Testis (tissue), 2 donors: ENCODE data around the gene FAM174C.

ENCODE experiments used
- POLR2A ChIP-seq: fragments of 450-650 bp; IDR thresholded peaks from one replicate; pipeline ENCODE4 v1.6.1; 2017; ENCODE audit warnings: antibody characterized with exemption, mild to moderate bottlenecking, moderate library complexity
- TF ChIP-seq, protein P1 (sequence below), 3 experiments: fragments of 450-650 bp in 2 of 3; fragments of 200-600 bp in 1 of 3; sonication (generic) in 1 of 3; IDR thresholded peaks; one replicate each; pipeline ENCODE4 v1.5.1; 2016 to 2019; ENCODE audit warnings: antibody characterized with exemption in 3 of 3, mild to moderate bottlenecking in 2 of 3, moderate library complexity in 1 of 3

DNA sequence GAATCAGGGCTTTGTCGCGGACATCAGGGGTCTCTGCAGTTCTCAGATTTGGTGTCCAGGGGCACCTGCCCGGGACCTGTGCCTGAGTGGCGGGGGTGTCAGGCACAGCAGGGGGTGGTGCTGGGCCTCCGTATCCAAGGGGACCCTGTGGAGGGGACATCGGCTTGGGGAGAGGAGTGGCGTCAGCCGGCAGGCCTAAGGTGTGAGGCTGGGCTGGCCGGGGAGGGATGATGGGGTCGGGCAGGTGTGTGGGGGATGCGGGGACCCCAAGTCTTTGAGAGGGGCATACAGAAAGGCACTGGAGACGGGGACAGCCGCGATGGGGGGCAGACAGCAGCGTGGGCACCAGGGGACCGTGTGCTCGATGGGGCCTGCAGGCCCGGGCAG, 12.9 kb downstream of the FAM174C start:
- no peak for TF ChIP-seq POLR2A
- TF ChIP-seq, protein P1, sequence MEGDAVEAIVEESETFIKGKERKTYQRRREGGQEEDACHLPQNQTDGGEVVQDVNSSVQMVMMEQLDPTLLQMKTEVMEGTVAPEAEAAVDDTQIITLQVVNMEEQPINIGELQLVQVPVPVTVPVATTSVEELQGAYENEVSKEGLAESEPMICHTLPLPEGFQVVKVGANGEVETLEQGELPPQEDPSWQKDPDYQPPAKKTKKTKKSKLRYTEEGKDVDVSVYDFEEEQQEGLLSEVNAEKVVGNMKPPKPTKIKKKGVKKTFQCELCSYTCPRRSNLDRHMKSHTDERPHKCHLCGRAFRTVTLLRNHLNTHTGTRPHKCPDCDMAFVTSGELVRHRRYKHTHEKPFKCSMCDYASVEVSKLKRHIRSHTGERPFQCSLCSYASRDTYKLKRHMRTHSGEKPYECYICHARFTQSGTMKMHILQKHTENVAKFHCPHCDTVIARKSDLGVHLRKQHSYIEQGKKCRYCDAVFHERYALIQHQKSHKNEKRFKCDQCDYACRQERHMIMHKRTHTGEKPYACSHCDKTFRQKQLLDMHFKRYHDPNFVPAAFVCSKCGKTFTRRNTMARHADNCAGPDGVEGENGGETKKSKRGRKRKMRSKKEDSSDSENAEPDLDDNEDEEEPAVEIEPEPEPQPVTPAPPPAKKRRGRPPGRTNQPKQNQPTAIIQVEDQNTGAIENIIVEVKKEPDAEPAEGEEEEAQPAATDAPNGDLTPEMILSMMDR (IDR thresholded peaks at IDR 0.05), result no peak
